Lower leg skin (tissue), 4 donors: Measurements from ENCODE around the gene FOXO4. TPM values are rescaled to one million over a fixed set of nuclear protein-coding genes. Genes with fewer than 3 reads are reported as not detected.

ENCODE experiments used
- DNase-seq, 2 donors: peaks; one replicate each; pipeline ENCODE4 v3.0.0-alpha.2; 2019; ENCODE audit warnings: low spot score in 2 of 2
- H3K4me3 ChIP-seq: fragments of 200-600 bp; sonication (generic); 2 replicates; pipeline ENCODE4 v1.5.1; 2017; ENCODE audit warnings: mild to moderate bottlenecking, low read depth; ENCODE audit not compliant: poor library complexity, severe bottlenecking
- CTCF ChIP-seq, 3 donors: fragments of 450-650 bp; IDR thresholded peaks; one replicate each; pipeline ENCODE4 v1.5.1; 2016; ENCODE audit warnings: antibody characterized with exemption in 3 of 3, mild to moderate bottlenecking in 3 of 3, moderate library complexity in 2 of 3
- POLR2A ChIP-seq, 2 donors: fragments of 450-650 bp; IDR thresholded peaks; one replicate each; pipeline ENCODE4 v1.6.1; 2016 to 2017; ENCODE audit warnings: antibody characterized with exemption in 2 of 2, mild to moderate bottlenecking in 1 of 2, moderate library complexity in 1 of 2
- WGBS, 2 donors: methylation state at CpG; one replicate each; pipeline ENCODE4 v1.1.5; 2018; 5-methylcytosine and 5-hydroxymethylcytosine counted together
- intact Hi-C: fragments of 100-400 bp; cut with DNase I; formaldehyde crosslinking; loops from one replicate; pipeline ENCODE4 v1.15.0; 2023; ENCODE audit warnings: low total_unique reads
- total RNA-seq, 4 donors: library from RNA; depleted of rRNA; stranded (reverse); fragments of >200 nt; gene quantifications; one replicate each; pipeline ENCODE4 v1.1.0, GENCODE V29; 2016

The FOXO4 gene
- total RNA-seq, 4 donors from 2014 or later = 17.7 to 29.9 (median 23.3) TPM

GRCh38 chrX:71147496-71148277, 52.0 kb downstream of the FOXO4 start:
- DNase-seq = no peak
- 80 to 94% methylated on average over 11 to 28 of the region's 28 CpGs for WGBS, 2 donors

GRCh38 chrX:71148278-71148663, 52.6 kb downstream of the FOXO4 start:
- no peak overlapping the region for H3K4me3 ChIP-seq
- no peak for TF ChIP-seq CTCF (IDR thresholded peaks at IDR 0.05)
- no peak for TF ChIP-seq POLR2A (IDR thresholded peaks at IDR 0.05)
- no peak for DNase-seq
- WGBS, 2 donors = 79 to 80% methylated on average over 3 to 8 of the region's 8 CpGs
- intact Hi-C loops = no loop called here

More at GRCh38 chrX:71147496-71148277, 52.0 kb downstream of the FOXO4 start:
- no peak overlapping the region for H3K4me3 ChIP-seq
- TF ChIP-seq POLR2A (IDR thresholded peaks at IDR 0.05) (no peak), CTCF (IDR thresholded peaks at IDR 0.05) (no peak)
- intact Hi-C loops = no loop called here

- no peak overlapping the region for H3K4me3 ChIP-seq
- TF ChIP-seq POLR2A (IDR thresholded peaks at IDR 0.05) = no peak
- intact Hi-C loops = no loop called here
- 74 to 80% methylated on average over 7 of the region's 7 CpGs for WGBS, 2 donors
- no peak for DNase-seq
Measured at GRCh38 chrX:71151366-71151765, 55.7 kb downstream of the FOXO4 start.

Other genes starting within 250 kb of the FOXO4 start
- not detected for gene TEX11, start 187.1 kb upstream of the FOXO4 start, total RNA-seq
- gene SLC7A3, start 164.8 kb upstream of the FOXO4 start, total RNA-seq = not detected
- 100 to 1,000 TPM in 1 of 4 donors, 10 to 100 TPM in 3; 55.0 to 102 (median 70.4) TPM for gene SNX12, start 27.5 kb upstream of the FOXO4 start, total RNA-seq
- 1 to 10 TPM in 1 of 4 donors, not detected in 3; 1.9 TPM for gene CXorf65, start 10.9 kb downstream of the FOXO4 start, total RNA-seq
- 10 to 100 TPM in 2 of 4 donors, 1 to 10 TPM in 2; 7.0 to 19.8 (median 10.6) TPM for gene IL2RG, start 15.7 kb downstream of the FOXO4 start, total RNA-seq
- 10 to 100 TPM; 27.3 to 42.9 (median 31.7) TPM for gene MED12, start 22.7 kb downstream of the FOXO4 start, total RNA-seq
- gene NLGN3, start 49.0 kb downstream of the FOXO4 start, total RNA-seq = under 1 TPM; 0.21 to 0.52 (median 0.43) TPM
- 1 to 10 TPM in 2 of 4 donors, under 1 TPM in 2; 0.19 to 2.4 (median 1.5) TPM for gene GJB1, start 127.4 kb downstream of the FOXO4 start, total RNA-seq
- gene ZMYM3, start 158.3 kb downstream of the FOXO4 start, total RNA-seq = 10 to 100 TPM; 12.4 to 17.5 (median 15.0) TPM
- gene NONO, start 187.8 kb downstream of the FOXO4 start, total RNA-seq = 100 to 1,000 TPM; 166 to 216 (median 191) TPM
- gene ITGB1BP2, start 205.9 kb downstream of the FOXO4 start, total RNA-seq = 1 to 10 TPM in 1 of 4 donors, under 1 TPM in 2, not detected in 1; 0.16 to 1.9 (median 0.21) TPM